Brain microvascular endothelial cell (primary cell): ENCODE data around the gene SLC7A6.

Experiments
- DNase-seq: peaks from one replicate; pipeline ENCODE4 v3.0.0-alpha.2; 2020
- H3K27ac ChIP-seq: fragments of 250-450 bp; sonication (Bioruptor Pico); 2 replicates; pipeline ENCODE4 v1.5.1; 2020; ENCODE audit warnings: mild to moderate bottlenecking, moderate library complexity
- H3K27me3 ChIP-seq: fragments of 250-450 bp; sonication (Bioruptor Pico); replicated peaks from 2 replicates; pipeline ENCODE4 v1.5.1; 2020; ENCODE audit warnings: mild to moderate bottlenecking
- H3K36me3 ChIP-seq: fragments of 250-450 bp; sonication (Bioruptor Pico); replicated peaks from 2 replicates; pipeline ENCODE4 v1.5.1; 2020; ENCODE audit warnings: mild to moderate bottlenecking
- H3K4me3 ChIP-seq: 2 replicates; pipeline ENCODE4 v1.5.1; 2011; ENCODE audit warnings: low read depth, mild to moderate bottlenecking, control low read depth, low read length, moderate library complexity
- in situ Hi-C: cut with HindIII; loops from 2 replicates; pipeline ENCODE4 v1.10.0; 2017; ENCODE audit warnings: low sequenced_read_pairs, low pct_ligation_motif_present
- TF ChIP-seq, protein P1 (sequence below): IDR thresholded peaks from 2 replicates; pipeline ENCODE4 v1.5.1; 2011; ENCODE audit warnings: low read depth, mild to moderate bottlenecking, moderate library complexity, low read length, control low read depth, inconsistent platforms; ENCODE audit errors: missing control alignments

Gene SLC7A6

GRCh38 chr16:68247400-68247799 lies 16.9 kb upstream of the SLC7A6 start:
- no peaks in the 10 kb centered on the region for H3K27me3 ChIP-seq
- in situ Hi-C loops, result no loop called here
- no peak overlapping the region for H3K4me3 ChIP-seq
- DNase-seq, result no peak
- H3K27ac ChIP-seq, result no peak overlapping the region
- TF ChIP-seq, protein P1, sequence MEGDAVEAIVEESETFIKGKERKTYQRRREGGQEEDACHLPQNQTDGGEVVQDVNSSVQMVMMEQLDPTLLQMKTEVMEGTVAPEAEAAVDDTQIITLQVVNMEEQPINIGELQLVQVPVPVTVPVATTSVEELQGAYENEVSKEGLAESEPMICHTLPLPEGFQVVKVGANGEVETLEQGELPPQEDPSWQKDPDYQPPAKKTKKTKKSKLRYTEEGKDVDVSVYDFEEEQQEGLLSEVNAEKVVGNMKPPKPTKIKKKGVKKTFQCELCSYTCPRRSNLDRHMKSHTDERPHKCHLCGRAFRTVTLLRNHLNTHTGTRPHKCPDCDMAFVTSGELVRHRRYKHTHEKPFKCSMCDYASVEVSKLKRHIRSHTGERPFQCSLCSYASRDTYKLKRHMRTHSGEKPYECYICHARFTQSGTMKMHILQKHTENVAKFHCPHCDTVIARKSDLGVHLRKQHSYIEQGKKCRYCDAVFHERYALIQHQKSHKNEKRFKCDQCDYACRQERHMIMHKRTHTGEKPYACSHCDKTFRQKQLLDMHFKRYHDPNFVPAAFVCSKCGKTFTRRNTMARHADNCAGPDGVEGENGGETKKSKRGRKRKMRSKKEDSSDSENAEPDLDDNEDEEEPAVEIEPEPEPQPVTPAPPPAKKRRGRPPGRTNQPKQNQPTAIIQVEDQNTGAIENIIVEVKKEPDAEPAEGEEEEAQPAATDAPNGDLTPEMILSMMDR, result no peak
- peaks cover 5% of the 10 kb centered on the region for H3K36me3 ChIP-seq

DNA sequence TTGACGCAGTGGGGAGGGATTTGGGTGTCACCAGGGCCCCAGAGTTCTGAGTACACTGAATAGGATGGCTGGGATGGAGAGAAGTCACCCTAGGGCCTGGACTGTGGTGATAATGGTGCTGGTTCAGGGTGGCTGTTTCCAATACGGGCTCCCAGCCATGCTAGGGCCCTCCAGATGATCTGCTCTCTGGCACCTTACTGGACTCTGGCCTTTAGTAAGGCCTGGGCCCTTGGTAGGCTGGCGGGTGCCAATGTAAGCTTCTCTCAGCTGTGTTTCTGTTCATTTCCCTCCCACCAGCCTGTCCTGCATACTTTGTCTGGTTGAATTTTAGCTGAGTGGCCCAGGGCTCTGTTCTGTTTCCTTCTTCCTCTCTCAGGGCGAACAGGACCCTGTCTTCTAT lies 16.4 kb upstream of the SLC7A6 start:
- no peak for DNase-seq
- peaks cover 5% of the 10 kb centered on the region for H3K36me3 ChIP-seq
- H3K27me3 ChIP-seq, result no peaks in the 10 kb centered on the region
- no peak overlapping the region for H3K27ac ChIP-seq
- H3K4me3 ChIP-seq, result no peak overlapping the region
- in situ Hi-C loops, result no loop called here
- TF ChIP-seq, protein P1, result no peak

GRCh38 chr16:68249371-68249770 lies 15.0 kb upstream of the SLC7A6 start:
- H3K27ac ChIP-seq, result no peak overlapping the region
- DNase-seq, result no peak
- H3K4me3 ChIP-seq, result no peak overlapping the region
- no peaks in the 10 kb centered on the region for H3K27me3 ChIP-seq
- in situ Hi-C loops, result no loop called here
- peaks cover 6% of the 10 kb centered on the region for H3K36me3 ChIP-seq
- TF ChIP-seq, protein P1, result no peak

GRCh38 chr16:68250951-68251350 lies 13.4 kb upstream of the SLC7A6 start:
- TF ChIP-seq, protein P1, result no peak
- in situ Hi-C loops, result no loop called here
- no peak overlapping the region for H3K4me3 ChIP-seq
- no peak for DNase-seq
- peaks cover 20% of the 10 kb centered on the region for H3K36me3 ChIP-seq
- no peak overlapping the region for H3K27ac ChIP-seq
- no peaks in the 10 kb centered on the region for H3K27me3 ChIP-seq

GRCh38 chr16:68251832-68252231 lies 12.5 kb upstream of the SLC7A6 start:
- TF ChIP-seq, protein P1, result no peak

DNA sequence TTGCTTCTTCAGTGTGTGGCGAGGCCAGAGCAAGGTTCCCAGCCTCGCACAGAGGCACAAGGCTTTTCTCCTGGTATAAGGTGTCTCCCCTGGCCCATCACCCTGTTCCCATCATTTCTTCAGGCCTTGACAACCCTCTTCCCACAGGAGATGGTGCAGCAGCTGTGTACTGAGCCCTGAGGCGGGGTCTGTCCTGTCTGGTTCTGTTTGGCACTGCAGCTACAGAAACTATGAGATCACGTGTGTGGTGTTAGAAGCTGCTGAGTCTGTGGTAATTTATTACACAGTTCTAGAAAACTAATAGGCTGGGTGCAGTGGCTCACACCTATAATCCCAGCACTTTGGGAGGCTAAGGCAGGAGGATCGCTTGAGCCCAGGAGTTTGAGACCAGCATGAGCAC lies 11.9 kb upstream of the SLC7A6 start:
- in situ Hi-C loops, result no loop called here
- Histone ChIP-seq H3K4me3 (no peak overlapping the region), H3K27me3 (no peaks in the 10 kb centered on the region), H3K36me3 (peaks cover 21% of the 10 kb centered on the region), H3K27ac (no peak overlapping the region)
- DNase-seq, result no peak
- TF ChIP-seq, protein P1, result no peak

More at GRCh38 chr16:68251832-68252231, 12.5 kb upstream of the SLC7A6 start:
- Histone ChIP-seq H3K27me3 (no peaks in the 10 kb centered on the region), H3K4me3 (no peak overlapping the region), H3K36me3 (peaks cover 21% of the 10 kb centered on the region), H3K27ac (no peak overlapping the region)
- DNase-seq, result no peak
- in situ Hi-C loops, result no loop called here
